Left lung (tissue), 10 donors: ENCODE measurements around the gene PINLYP. TPM values are rescaled to one million over a fixed set of nuclear protein-coding genes. Genes with fewer than 3 reads are reported as not detected.

Experiments
- ATAC-seq: fragments of 200-7000 bp; cut with Tn5 transposase; one replicate; pipeline ENCODE4 v1.9.1; 2020; ENCODE audit warnings: moderate library complexity
- DNase-seq, 4 donors: peaks; one replicate each; pipeline ENCODE4 v3.0.0-alpha.2; 2013 to 2020
- H3K27ac ChIP-seq, 2 donors: fragments of 200-600 bp; sonication (generic) in 1 of 2; one replicate each; pipeline versions ENCODE4 v1.5.0 to v1.8.0; 2020 to 2021
- H3K27me3 ChIP-seq, 2 donors: fragments of 200-600 bp; sonication (generic) in 1 of 2; one replicate each; pipeline versions ENCODE4 v1.5.0 to v1.8.0; 2020 to 2021
- H3K36me3 ChIP-seq, 2 donors: fragments of 200-600 bp; sonication (generic) in 1 of 2; one replicate each; pipeline versions ENCODE4 v1.5.0 to v1.8.0; 2020 to 2021
- H3K4me1 ChIP-seq, 2 donors: fragments of 200-600 bp; one replicate each; pipeline ENCODE4 v1.8.0; 2021
- H3K4me3 ChIP-seq, 2 donors: fragments of 200-600 bp; sonication (generic) in 1 of 2; one replicate each; pipeline versions ENCODE4 v1.5.0 to v1.8.0; 2020 to 2021; ENCODE audit warnings: mild to moderate bottlenecking in 1 of 2
- H3K9me3 ChIP-seq, 2 donors: fragments of 200-600 bp; sonication (generic) in 1 of 2; one replicate each; pipeline versions ENCODE4 v1.5.0 to v1.8.0; 2020 to 2021
- CTCF ChIP-seq, 2 donors: fragments of 200-600 bp; sonication (generic) in 1 of 2; IDR thresholded peaks; one replicate each; pipeline versions ENCODE4 v1.5.0 to v1.8.0; 2021; ENCODE audit warnings: antibody characterized with exemption in 2 of 2
- intact Hi-C, 2 donors: fragments of 100-400 bp; cut with DNase I; formaldehyde crosslinking; loops; one replicate each; pipeline versions ENCODE4 v1.11.2 to v1.14.2; 2022
- polyA plus RNA-seq, 6 donors: library from polyadenylated mRNA; unstranded; fragments of 120-200 nt; gene quantifications; one replicate each; pipeline ENCODE4 v1.2.1, GENCODE V29; 2013; ENCODE audit not compliant: insufficient read length in 6 of 6
- total RNA-seq, 2 donors: library from RNA; stranded (reverse); fragmentation: NEBNext Ultra II Directional; extraction: Animal tissue kit (Norgen Biotek cat#: 25700); gene quantifications; one replicate each; pipeline ENCODE4 v1.2.1, GENCODE V29; 2021
- donor health status: DM: no; HTN: yes; CAD: no.
- donor health status: DM: no; HTN: no; CAD: no.

PINLYP gene
- total and polyA plus RNA-seq, 8 donors = 6.2 to 21.2 (median 17.0) TPM

GRCh38 chr19:43589277-43589676 is 13.7 kb downstream of the PINLYP start:
- no peak for TF ChIP-seq CTCF (IDR thresholded peaks at IDR 0.05)
- no peaks in the 10 kb centered on the region for H3K27me3 ChIP-seq
- H3K9me3 ChIP-seq = no peaks in the 10 kb centered on the region
- intact Hi-C loops = no loop called here
- H3K36me3 ChIP-seq = peaks cover 0 to 57% of the 10 kb centered on the region in 2 donors
- ATAC-seq (no peak), DNase-seq (no peak)
- peaks cover 5 to 9% of the 10 kb centered on the region in 2 donors for H3K4me1 ChIP-seq
- H3K4me3 ChIP-seq = no peak overlapping the region
- no peak overlapping the region for H3K27ac ChIP-seq

DNA sequence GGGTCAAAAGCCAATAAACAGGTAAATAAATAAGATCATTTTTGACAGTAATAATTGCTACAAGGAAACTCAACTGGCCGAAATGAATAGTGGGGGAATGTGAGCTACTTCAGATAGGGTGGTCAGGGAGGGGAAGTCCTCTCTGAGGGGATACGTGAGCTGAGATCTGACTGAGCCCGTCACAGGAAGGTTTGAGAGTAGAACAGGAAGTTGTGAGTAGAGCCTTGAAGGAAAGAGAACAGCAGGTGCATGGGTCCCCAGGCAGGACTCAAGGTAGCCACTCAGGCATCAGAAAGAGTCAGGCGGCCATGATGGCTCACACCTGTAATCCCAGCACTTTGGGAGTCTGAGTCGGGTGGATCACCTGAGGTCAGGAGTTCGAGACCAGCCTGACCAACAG is 14.1 kb downstream of the PINLYP start:
- Histone ChIP-seq H3K27me3 (no peaks in the 10 kb centered on the region), H3K27ac (no peak overlapping the region), H3K4me3 (no peak overlapping the region), H3K9me3 (no peaks in the 10 kb centered on the region), H3K36me3 (peaks cover 0 to 57% of the 10 kb centered on the region in 2 donors), H3K4me1 (peaks cover 9 to 13% of the 10 kb centered on the region in 2 donors)
- DNase-seq = no peak
- TF ChIP-seq CTCF (IDR thresholded peaks at IDR 0.05) = no peak
- no peak for ATAC-seq
- intact Hi-C loops = no loop called here

GRCh38 chr19:43591904-43592772 is 16.5 kb downstream of the PINLYP start:
- DNase-seq (no peak), ATAC-seq (no peak)
- intact Hi-C loops = no loop called here

GRCh38 chr19:43592800-43593350 is 17.3 kb downstream of the PINLYP start:
- no peak overlapping the region for H3K4me3 ChIP-seq
- intact Hi-C loops = no loop called here

More at GRCh38 chr19:43591904-43592772, 16.5 kb downstream of the PINLYP start:
- TF ChIP-seq CTCF (IDR thresholded peaks at IDR 0.05) = no peak
- no peaks in the 10 kb centered on the region for H3K27me3 ChIP-seq
- no peaks in the 10 kb centered on the region for H3K9me3 ChIP-seq
- H3K4me3 ChIP-seq = no peak overlapping the region
- no peak overlapping the region for H3K27ac ChIP-seq
- peaks cover 0 to 45% of the 10 kb centered on the region in 2 donors for H3K36me3 ChIP-seq
- peaks cover 13 to 28% of the 10 kb centered on the region in 2 donors for H3K4me1 ChIP-seq

More at GRCh38 chr19:43592800-43593350, 17.3 kb downstream of the PINLYP start:
- H3K9me3 ChIP-seq = no peaks in the 10 kb centered on the region
- no peak overlapping the region for H3K27ac ChIP-seq
- peaks cover 16 to 35% of the 10 kb centered on the region in 2 donors for H3K4me1 ChIP-seq
- H3K36me3 ChIP-seq = peaks cover 0 to 45% of the 10 kb centered on the region in 2 donors
- DNase-seq = no peak
- no peak for TF ChIP-seq CTCF (IDR thresholded peaks at IDR 0.05)
- H3K27me3 ChIP-seq = no peaks in the 10 kb centered on the region
- no peak for ATAC-seq
